MG63 (cell line): Measurements from ENCODE around the gene CCND1. TPM values are rescaled to one million over a fixed set of nuclear protein-coding genes. Genes with fewer than 3 reads are reported as not detected.

Source experiments
- DNase-seq: peaks from one replicate; pipeline ENCODE4 v3.0.0-alpha.2; 2020
- H3K27me3 ChIP-seq: fragments of 250-450 bp; sonication (Bioruptor Pico); 2 replicates; pipeline ENCODE4 v1.5.1; 2020; ENCODE audit warnings: mild to moderate bottlenecking, moderate library complexity
- H3K36me3 ChIP-seq: fragments of 250-450 bp; sonication (Bioruptor Pico); 2 replicates; pipeline ENCODE4 v1.5.1; 2020; ENCODE audit warnings: mild to moderate bottlenecking, moderate library complexity
- H3K4me3 ChIP-seq: fragments of 250-450 bp; sonication (Bioruptor Pico); 2 replicates; pipeline ENCODE4 v1.5.1; 2020; ENCODE audit warnings: mild to moderate bottlenecking, moderate library complexity
- H3K9me3 ChIP-seq: fragments of 250-450 bp; sonication (Bioruptor Pico); 2 replicates; pipeline ENCODE4 v1.5.1; 2020; ENCODE audit warnings: mild to moderate bottlenecking, moderate library complexity
- total RNA-seq: library from RNA; depleted of rRNA; stranded (reverse); fragments of >200 nt; shearing (Covaris generic); gene quantifications from 2 replicates; pipeline ENCODE4 v1.2.3, GENCODE V29; 2014; ENCODE audit warnings: low replicate concordance

Gene CCND1
- total RNA-seq, 1 experiment from 2014 or later = 43.8 TPM

GRCh38 chr11:69654660-69655478, 13.9 kb downstream of the CCND1 start:
- H3K4me3 ChIP-seq = no peak overlapping the region
- DNase-seq = peak; percentile 52
- H3K27me3 ChIP-seq = no peaks in the 10 kb centered on the region
- peaks cover 45% of the 10 kb centered on the region for H3K36me3 ChIP-seq
- H3K9me3 ChIP-seq = no peaks in the 10 kb centered on the region

- H3K4me3 ChIP-seq = no peak overlapping the region
- H3K36me3 ChIP-seq = peaks cover 38% of the 10 kb centered on the region
- no peaks in the 10 kb centered on the region for H3K9me3 ChIP-seq
- DNase-seq = no peak
- H3K27me3 ChIP-seq = no peaks in the 10 kb centered on the region
Observed at GRCh38 chr11:69655479-69656428, 14.8 kb downstream of the CCND1 start.

GRCh38 chr11:69656536-69657455, 15.8 kb downstream of the CCND1 start:
- no peaks in the 10 kb centered on the region for H3K9me3 ChIP-seq
- no peaks in the 10 kb centered on the region for H3K27me3 ChIP-seq
- no peak for DNase-seq
- no peak overlapping the region for H3K4me3 ChIP-seq
- H3K36me3 ChIP-seq = peaks cover 27% of the 10 kb centered on the region

DNA sequence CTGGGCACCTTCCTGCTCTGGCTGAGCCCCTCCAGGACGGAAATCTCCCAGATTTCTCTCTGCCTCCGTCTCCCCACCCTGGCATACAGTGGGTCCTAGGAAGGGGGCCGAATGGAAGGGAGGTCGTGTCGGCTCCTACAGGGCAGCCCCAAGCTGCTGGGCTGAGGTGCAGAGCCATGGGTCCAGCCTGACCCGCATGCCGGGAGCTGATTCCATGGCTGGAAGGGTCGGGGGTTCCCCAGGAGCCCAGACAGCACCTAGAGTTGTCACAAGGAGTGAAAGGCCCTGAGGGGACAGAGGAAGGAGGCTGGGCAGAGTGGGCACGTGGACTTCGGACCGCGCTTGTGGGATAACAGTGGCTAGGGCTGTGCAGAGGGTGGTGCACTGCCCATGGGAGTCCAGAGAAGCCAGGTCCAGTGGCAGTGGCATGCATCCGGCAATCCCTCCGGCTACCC, 16.5 kb downstream of the CCND1 start:
- no peak overlapping the region for H3K4me3 ChIP-seq
- DNase-seq = no peak
- H3K27me3 ChIP-seq = no peaks in the 10 kb centered on the region
- no peaks in the 10 kb centered on the region for H3K9me3 ChIP-seq
- H3K36me3 ChIP-seq = peaks cover 20% of the 10 kb centered on the region

DNA sequence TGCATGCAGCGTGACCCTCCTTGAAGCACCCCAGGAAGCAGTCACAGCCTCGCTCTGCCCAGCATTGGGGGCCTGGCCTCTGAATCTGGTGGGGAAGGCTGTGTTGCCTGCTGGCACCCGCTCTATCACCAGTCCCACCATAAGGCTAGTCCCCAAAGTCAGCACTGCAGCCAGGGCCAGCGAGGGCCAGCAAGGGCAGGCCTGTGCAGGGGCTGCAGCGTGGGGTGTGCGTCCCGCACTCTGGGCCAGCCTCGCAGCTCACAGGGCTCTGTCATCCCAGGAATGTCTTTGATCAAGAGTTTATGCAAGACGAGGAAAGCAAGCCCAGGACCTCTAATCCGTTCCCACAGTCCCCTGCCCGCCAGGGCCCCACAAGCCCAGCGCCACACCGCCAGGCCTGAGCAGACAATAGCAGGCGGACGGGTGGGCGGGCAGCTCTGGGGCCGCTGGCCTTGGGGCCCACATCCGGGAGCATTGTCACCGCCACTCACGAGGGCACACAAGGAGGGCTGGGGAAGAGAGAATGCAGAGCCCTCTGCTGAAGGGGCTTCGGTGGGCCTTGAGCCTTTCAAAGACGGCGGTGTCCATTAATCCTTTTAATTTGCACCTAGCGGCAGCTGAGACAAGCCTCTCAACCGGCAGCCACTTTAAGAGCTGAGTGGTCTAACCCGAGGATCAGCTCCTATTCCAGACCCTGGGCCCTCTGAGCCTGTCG, 17.1 kb downstream of the CCND1 start:
- H3K4me3 ChIP-seq = no peak overlapping the region
- DNase-seq = no peak

GRCh38 chr11:69658626-69659450, 17.9 kb downstream of the CCND1 start:
- Histone ChIP-seq H3K9me3 (no peaks in the 10 kb centered on the region), H3K27me3 (no peaks in the 10 kb centered on the region), H3K4me3 (no peak overlapping the region), H3K36me3 (peaks cover 9% of the 10 kb centered on the region)
- no peak for DNase-seq

More for the DNA sequence above, 17.1 kb downstream of the CCND1 start:
- Histone ChIP-seq H3K36me3 (peaks cover 15% of the 10 kb centered on the region), H3K27me3 (no peaks in the 10 kb centered on the region), H3K9me3 (no peaks in the 10 kb centered on the region)

DNA sequence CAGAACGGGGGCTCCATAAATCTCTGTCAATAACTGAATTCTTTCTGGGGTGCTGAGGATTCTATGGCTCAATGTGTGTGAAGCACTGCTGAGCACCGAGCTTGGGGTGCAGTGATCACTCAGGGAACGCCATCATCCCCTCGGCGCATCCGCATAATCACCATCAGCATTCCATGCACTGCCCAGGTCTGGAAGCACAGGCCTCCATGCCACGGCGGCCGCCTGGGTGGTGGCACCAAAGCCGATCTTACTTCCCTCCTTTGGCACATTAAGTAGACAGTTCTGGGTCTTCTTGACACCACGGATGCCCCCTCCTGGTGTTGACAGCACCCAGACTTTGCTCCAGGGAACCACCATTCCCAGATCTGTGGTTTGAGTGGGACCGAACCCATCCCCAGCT, 18.6 kb downstream of the CCND1 start:
- Histone ChIP-seq H3K4me3 (no peak overlapping the region), H3K36me3 (peaks cover 2% of the 10 kb centered on the region), H3K27me3 (no peaks in the 10 kb centered on the region), H3K9me3 (no peaks in the 10 kb centered on the region)
- no peak for DNase-seq

DNA sequence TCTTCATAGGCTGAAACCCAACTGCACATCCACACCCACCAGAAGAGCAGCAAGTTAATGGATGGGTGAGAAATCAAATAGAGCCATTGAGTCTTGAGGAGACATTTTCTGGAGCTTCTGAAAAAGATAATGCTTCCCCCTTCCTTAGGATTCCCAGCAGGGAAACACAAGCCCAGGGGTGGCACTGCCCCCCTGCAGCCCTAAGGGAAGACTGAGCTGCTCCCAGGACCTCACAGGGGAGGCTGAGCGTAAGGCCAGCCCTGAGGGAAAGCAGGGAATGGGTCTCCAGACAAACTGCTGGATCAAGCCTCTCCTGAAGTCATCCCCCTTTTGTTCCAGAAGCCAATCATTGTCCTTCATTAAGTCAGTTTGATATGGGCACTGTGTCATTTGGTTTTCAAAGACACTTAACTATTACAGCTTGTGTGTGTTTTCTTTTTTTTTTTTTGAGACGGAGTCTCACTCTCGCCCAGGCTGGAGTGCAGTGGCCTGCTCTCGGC, 19.1 kb downstream of the CCND1 start:
- DNase-seq = no peak
- no peak overlapping the region for H3K4me3 ChIP-seq
- no peaks in the 10 kb centered on the region for H3K27me3 ChIP-seq

GRCh38 chr11:69661413-69661715, 20.4 kb downstream of the CCND1 start:
- Histone ChIP-seq H3K9me3 (no peaks in the 10 kb centered on the region), H3K36me3 (peaks cover 2% of the 10 kb centered on the region; the same call in 1 of the 2 replicates), H3K4me3 (no peak overlapping the region), H3K27me3 (no peaks in the 10 kb centered on the region)
- no peak for DNase-seq

More for the DNA sequence above, 19.1 kb downstream of the CCND1 start:
- Histone ChIP-seq H3K9me3 (no peaks in the 10 kb centered on the region), H3K36me3 (peaks cover 2% of the 10 kb centered on the region; the same call in 1 of the 2 replicates)

DNA sequence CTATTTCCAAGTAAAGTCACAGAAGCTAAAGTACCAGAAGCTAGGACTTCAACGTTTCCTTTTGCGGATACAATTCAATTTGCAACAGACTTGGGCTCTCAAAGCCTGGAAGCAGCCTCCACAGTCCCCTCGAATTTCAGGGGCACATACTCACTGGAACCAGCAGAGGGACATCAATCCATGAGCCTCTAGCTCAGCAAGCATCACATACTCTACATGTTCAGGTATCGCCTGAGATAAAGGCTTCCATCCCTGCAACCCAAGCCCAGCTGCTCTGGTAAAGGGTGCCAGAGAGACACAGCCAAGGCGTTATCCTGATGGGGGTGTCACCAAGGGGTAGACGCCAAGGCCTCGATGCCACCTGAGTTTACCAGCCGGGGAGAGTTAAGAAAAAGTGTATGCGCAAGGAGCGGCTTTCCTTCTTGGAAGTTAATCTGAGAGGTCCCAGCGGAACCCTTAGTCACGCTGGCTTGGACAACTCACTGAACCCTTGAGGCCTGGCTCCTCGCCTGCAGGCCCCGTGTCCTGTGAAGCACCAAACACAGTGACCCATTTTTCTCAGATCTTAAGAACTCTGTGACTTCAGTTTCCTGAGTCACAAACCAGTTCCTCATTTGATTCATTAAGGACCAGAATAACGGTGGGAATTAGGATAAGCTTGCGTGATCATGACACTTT, 21.2 kb downstream of the CCND1 start:
- no peaks in the 10 kb centered on the region for H3K9me3 ChIP-seq
- H3K4me3 ChIP-seq = no peak overlapping the region
- no peak for DNase-seq
- no peaks in the 10 kb centered on the region for H3K27me3 ChIP-seq
- H3K36me3 ChIP-seq = peaks cover 6% of the 10 kb centered on the region

- Histone ChIP-seq H3K36me3 (peaks cover 13% of the 10 kb centered on the region), H3K9me3 (no peaks in the 10 kb centered on the region), H3K4me3 (no peak overlapping the region), H3K27me3 (no peaks in the 10 kb centered on the region)
- DNase-seq = no peak
Observed at GRCh38 chr11:69662806-69663205, 21.9 kb downstream of the CCND1 start.

DNA sequence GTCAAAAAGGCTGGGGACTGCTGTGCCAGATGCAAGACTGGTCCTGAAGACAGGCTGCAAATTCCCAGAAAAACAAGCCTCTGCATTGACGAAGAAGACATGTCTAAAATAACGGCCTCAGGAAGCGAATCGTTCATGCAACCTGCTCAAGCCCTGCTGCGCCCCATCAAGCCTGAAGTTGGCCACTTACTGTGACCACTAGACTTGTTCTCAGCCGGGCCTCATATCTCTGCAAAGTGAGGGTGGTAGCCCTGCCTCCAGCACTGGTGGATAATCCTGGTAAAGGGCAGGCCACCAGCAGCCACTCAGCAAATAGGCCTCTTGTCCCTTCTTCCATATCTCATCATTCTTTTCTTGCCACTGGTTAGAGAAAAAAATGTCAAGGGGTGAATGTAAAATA, 22.4 kb downstream of the CCND1 start:
- H3K27me3 ChIP-seq = no peaks in the 10 kb centered on the region
- DNase-seq = no peak

GRCh38 chr11:69664103-69664775, 23.3 kb downstream of the CCND1 start:
- Histone ChIP-seq H3K27me3 (no peaks in the 10 kb centered on the region), H3K9me3 (no peaks in the 10 kb centered on the region), H3K36me3 (peaks cover 22% of the 10 kb centered on the region), H3K4me3 (no peak overlapping the region)
- no peak for DNase-seq

More for the DNA sequence above, 22.4 kb downstream of the CCND1 start:
- Histone ChIP-seq H3K4me3 (no peak overlapping the region), H3K9me3 (no peaks in the 10 kb centered on the region), H3K36me3 (peaks cover 18% of the 10 kb centered on the region)

- Histone ChIP-seq H3K4me3 (no peak overlapping the region), H3K36me3 (peaks cover 29% of the 10 kb centered on the region), H3K27me3 (no peaks in the 10 kb centered on the region), H3K9me3 (no peaks in the 10 kb centered on the region)
- DNase-seq = no peak
Observed at GRCh38 chr11:69664901-69665300, 23.9 kb downstream of the CCND1 start.
